Measurements from ENCODE around the gene MAPKAP1. TPM values are rescaled to one million over a fixed set of nuclear protein-coding genes. Genes with fewer than 3 reads are reported as not detected.
A peak's percentile ranks its signal among the peaks of the same experiment; 100 is the strongest.

Gene MAPKAP1
- polyA plus RNA-seq, 3 donors: 39.9 to 57.5 (median 44.1) TPM

DNA sequence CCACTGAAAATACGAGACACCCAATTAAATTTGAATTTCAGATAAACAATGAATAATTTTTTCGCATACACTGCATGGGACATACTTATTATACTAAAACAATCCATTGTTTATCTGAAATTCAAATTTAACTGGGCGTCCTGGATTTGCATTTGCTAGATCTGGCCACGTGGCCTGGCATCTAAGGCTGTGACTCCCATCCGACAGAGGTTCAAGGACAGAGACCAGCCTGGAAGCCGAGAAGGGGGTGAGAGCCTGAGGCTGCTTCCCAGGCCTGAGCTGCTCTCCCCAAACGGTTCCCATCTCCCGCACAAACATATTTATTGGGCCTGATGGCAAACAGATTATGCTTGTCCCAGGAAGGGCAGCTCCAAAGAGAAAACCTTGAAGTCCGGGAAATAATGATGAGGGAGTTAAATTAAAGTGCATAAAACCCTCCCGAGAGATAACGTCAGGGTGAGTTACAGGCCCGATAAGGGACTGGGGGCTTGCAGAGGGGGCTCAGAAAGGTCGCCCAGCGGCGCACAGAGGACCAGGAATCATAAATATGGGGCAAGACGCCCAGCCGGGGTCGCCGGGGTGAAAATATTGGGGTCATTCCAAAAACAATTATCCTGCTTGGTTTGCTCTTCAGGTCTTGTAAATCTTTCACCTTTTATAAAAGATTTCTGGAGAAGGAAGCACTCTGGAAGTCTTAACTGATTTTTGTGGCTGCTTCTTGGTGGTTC is 281.7 kb downstream of the MAPKAP1 start:
- intact Hi-C loops (cut with micrococcal nuclease): no loop called here
- H3K4me3 Mint-ChIP-seq: no peak overlapping the region
- H2AFZ ChIP-seq (ENCODE audit: insufficient read depth, low read depth, low read length, poor library complexity, severe bottlenecking): peak overlapping the region; percentile 62
- H3K27ac Mint-ChIP-seq: no peak overlapping the region
- no peaks in the 10 kb centered on the region for H3K9me3 Mint-ChIP-seq
- no peak overlapping the region for H3K4me2 ChIP-seq (replicated peaks; ENCODE audit: extremely low read depth, low read length, poor library complexity, severe bottlenecking)
- no peaks in the 10 kb centered on the region for H3K36me3 ChIP-seq (replicated peaks in 1 of 2; ENCODE audit: control insufficient read depth in 1 of 2, insufficient read depth in 2 of 2, low read length in 2 of 2)
- H3K27me3 Mint-ChIP-seq (ENCODE audit: low read depth in 3 of 3): peaks cover 0 to 2% (median 0%) of the 10 kb centered on the region in 3 donors
- no peaks in the 10 kb centered on the region for H3K4me1 Mint-ChIP-seq
- H3K27ac ChIP-seq (ENCODE audit: low read depth in 1 of 2, low read length in 2 of 2): no peak overlapping the region
- WGBS (ENCODE audit: insufficient coverage): 93% methylated on average over 18 of the region's 19 CpGs
- no peaks in the 10 kb centered on the region for H3K36me3 Mint-ChIP-seq
- TF ChIP-seq, protein P1, sequence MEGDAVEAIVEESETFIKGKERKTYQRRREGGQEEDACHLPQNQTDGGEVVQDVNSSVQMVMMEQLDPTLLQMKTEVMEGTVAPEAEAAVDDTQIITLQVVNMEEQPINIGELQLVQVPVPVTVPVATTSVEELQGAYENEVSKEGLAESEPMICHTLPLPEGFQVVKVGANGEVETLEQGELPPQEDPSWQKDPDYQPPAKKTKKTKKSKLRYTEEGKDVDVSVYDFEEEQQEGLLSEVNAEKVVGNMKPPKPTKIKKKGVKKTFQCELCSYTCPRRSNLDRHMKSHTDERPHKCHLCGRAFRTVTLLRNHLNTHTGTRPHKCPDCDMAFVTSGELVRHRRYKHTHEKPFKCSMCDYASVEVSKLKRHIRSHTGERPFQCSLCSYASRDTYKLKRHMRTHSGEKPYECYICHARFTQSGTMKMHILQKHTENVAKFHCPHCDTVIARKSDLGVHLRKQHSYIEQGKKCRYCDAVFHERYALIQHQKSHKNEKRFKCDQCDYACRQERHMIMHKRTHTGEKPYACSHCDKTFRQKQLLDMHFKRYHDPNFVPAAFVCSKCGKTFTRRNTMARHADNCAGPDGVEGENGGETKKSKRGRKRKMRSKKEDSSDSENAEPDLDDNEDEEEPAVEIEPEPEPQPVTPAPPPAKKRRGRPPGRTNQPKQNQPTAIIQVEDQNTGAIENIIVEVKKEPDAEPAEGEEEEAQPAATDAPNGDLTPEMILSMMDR (IDR thresholded peaks at IDR 0.05): no peak
- no peak overlapping the region for H3K4me3 ChIP-seq (replicated peaks in 1 of 3; ENCODE audit: low read depth in 2 of 3, low read length in 3 of 3)
- no peak for DNase-seq
- H3K9ac ChIP-seq (ENCODE audit: insufficient read depth, low read length, poor library complexity, severe bottlenecking): no peak overlapping the region
- H4K20me1 ChIP-seq (ENCODE audit: insufficient read depth, low read length): no peaks in the 10 kb centered on the region
- H3K4me1 ChIP-seq (ENCODE audit: control insufficient read depth in 1 of 2, insufficient read depth in 2 of 2, low read length in 2 of 2): no peaks in the 10 kb centered on the region
- no peaks in the 10 kb centered on the region for H3K79me2 ChIP-seq (ENCODE audit: insufficient read depth, low read length)
- no peaks in the 10 kb centered on the region for H3K9me3 ChIP-seq (replicated peaks in 1 of 2; ENCODE audit: control insufficient read depth in 1 of 2, insufficient read depth in 1 of 2, low read length in 2 of 2)
- no peaks in the 10 kb centered on the region for H3K27me3 ChIP-seq (ENCODE audit: control insufficient read depth in 2 of 2, insufficient read depth in 2 of 2, low read length in 2 of 2)

DNA sequence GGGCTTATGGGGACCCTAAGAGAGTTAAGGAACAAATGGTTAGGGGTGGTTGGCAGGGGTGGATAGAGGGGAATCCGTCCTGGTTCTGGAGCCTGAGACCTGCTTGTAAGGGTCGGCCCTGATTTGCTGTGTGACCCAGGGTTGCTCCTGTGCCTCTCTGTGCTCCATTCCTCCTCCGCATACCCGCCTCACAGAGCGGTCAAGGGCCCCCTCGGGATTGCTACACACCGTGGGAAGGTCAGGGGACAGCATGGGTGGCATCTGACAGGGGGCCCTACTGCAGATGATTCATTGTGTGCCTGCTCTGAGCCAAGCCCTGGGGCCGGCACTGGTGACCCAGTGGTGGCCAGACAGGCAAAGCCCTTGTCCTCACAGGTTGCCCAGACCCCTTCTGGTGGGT is 283.0 kb downstream of the MAPKAP1 start:
- Histone ChIP-seq H4K20me1 (ENCODE audit: insufficient read depth, low read length) (no peaks in the 10 kb centered on the region), H3K27ac (ENCODE audit: low read depth in 1 of 2, low read length in 2 of 2) (no peak overlapping the region), H3K9ac (ENCODE audit: insufficient read depth, low read length, poor library complexity, severe bottlenecking) (no peak overlapping the region), H3K9me3 (replicated peaks in 1 of 2; ENCODE audit: control insufficient read depth in 1 of 2, insufficient read depth in 1 of 2, low read length in 2 of 2) (no peaks in the 10 kb centered on the region), H3K36me3 (replicated peaks in 1 of 2; ENCODE audit: control insufficient read depth in 1 of 2, insufficient read depth in 2 of 2, low read length in 2 of 2) (no peaks in the 10 kb centered on the region), H3K4me2 (replicated peaks; ENCODE audit: extremely low read depth, low read length, poor library complexity, severe bottlenecking) (no peak overlapping the region), H3K4me1 (ENCODE audit: control insufficient read depth in 1 of 2, insufficient read depth in 2 of 2, low read length in 2 of 2) (no peaks in the 10 kb centered on the region), H3K4me3 (replicated peaks in 1 of 3; ENCODE audit: low read depth in 2 of 3, low read length in 3 of 3) (no peak overlapping the region), H3K79me2 (ENCODE audit: insufficient read depth, low read length) (no peaks in the 10 kb centered on the region), H3K27me3 (ENCODE audit: control insufficient read depth in 2 of 2, insufficient read depth in 2 of 2, low read length in 2 of 2) (no peaks in the 10 kb centered on the region), H2AFZ (ENCODE audit: insufficient read depth, low read depth, low read length, poor library complexity, severe bottlenecking) (no peak overlapping the region)
- H3K36me3 Mint-ChIP-seq: no peaks in the 10 kb centered on the region
- TF ChIP-seq, protein P1 (IDR thresholded peaks at IDR 0.05): no peak
- 85% methylated on average over 7 of the region's 8 CpGs for WGBS (ENCODE audit: insufficient coverage)
- no peaks in the 10 kb centered on the region for H3K4me1 Mint-ChIP-seq
- H3K27ac Mint-ChIP-seq: no peak overlapping the region
- intact Hi-C loops (cut with micrococcal nuclease): no loop called here
- no peak for DNase-seq
- H3K27me3 Mint-ChIP-seq (ENCODE audit: low read depth in 3 of 3): peaks cover 0 to 3% (median 2%) of the 10 kb centered on the region in 3 donors
- no peak overlapping the region for H3K4me3 Mint-ChIP-seq
- no peaks in the 10 kb centered on the region for H3K9me3 Mint-ChIP-seq
